SW 1271 (cell line): Measurements from ENCODE around the gene TBX10.
"Not testable (repeated sequence)": the region's sequence is repeated elsewhere in the genome, so short reads cannot be mapped to it uniquely, and the experiment has no call there.

ENCODE experiments used
- DNase-seq, 2 experiments: peaks; one replicate each; lab custom pipeline; 2025; lab: John Stamatoyannopoulos, UW

Gene TBX10

GRCh38 chr11:67631411-67631810 lies 8.2 kb downstream of the TBX10 start:
- DNase-seq, result no peak

GRCh38 chr11:67630943-67631331 lies 8.6 kb downstream of the TBX10 start:
- DNase-seq, result no peak

- peak; percentile 91 to 97 for DNase-seq
Measured at GRCh38 chr11:67630228-67630942, 9.2 kb downstream of the TBX10 start.

- DNase-seq, result peak; percentile 67 to 72
Measured at GRCh38 chr11:67629386-67630227, 10.0 kb downstream of the TBX10 start, which contains the start of gene NUDT8. Gene NUDT8 (minus strand): TSS chr11:67629937. CDS start chr11:67629911, 26 bp downstream.

GRCh38 chr11:67628710-67629385 lies 10.7 kb downstream of the TBX10 start:
- no peak for DNase-seq

- no peak for DNase-seq
Measured at GRCh38 chr11:67627812-67628624, 11.5 kb downstream of the TBX10 start.

GRCh38 chr11:67627441-67627811 lies 12.1 kb downstream of the TBX10 start:
- no peak for DNase-seq

- no peak for DNase-seq
Measured at GRCh38 chr11:67626970-67627369, 12.6 kb downstream of the TBX10 start.

- DNase-seq, result not testable (repeated sequence)
Measured at GRCh38 chr11:67626131-67626833, 13.3 kb downstream of the TBX10 start.

- DNase-seq, result not testable (repeated sequence)
Measured at GRCh38 chr11:67623795-67624194, 15.8 kb downstream of the TBX10 start.

- DNase-seq, result not testable (repeated sequence)
Measured at GRCh38 chr11:67622905-67623304, 16.7 kb downstream of the TBX10 start.

- not testable (repeated sequence) for DNase-seq
Measured at GRCh38 chr11:67621928-67622327, 17.6 kb downstream of the TBX10 start.

GRCh38 chr11:67620621-67621020 lies 18.9 kb downstream of the TBX10 start:
- not testable (repeated sequence) for DNase-seq

GRCh38 chr11:67619683-67620618 lies 19.6 kb downstream of the TBX10 start:
- not testable (repeated sequence) for DNase-seq

- DNase-seq, result not testable (repeated sequence)
Measured at GRCh38 chr11:67618901-67619659, 20.5 kb downstream of the TBX10 start.

GRCh38 chr11:67617243-67617953 lies 22.2 kb downstream of the TBX10 start:
- DNase-seq, result no peak

- no peak for DNase-seq
Measured at GRCh38 chr11:67616431-67617242, 22.9 kb downstream of the TBX10 start.
